Fibroblast of lung (primary cell): ENCODE measurements around the gene TEX35.

Experiments
- CTCF ChIP-seq, 2 donors: IDR thresholded peaks in 1 of 2; conservative IDR thresholded peaks in 1 of 2; 1 replicate in 1 of 2; 2 replicates in 1 of 2; pipeline ENCODE4 v1.5.1; 2011 to 2012; ENCODE audit warnings: low read length in 2 of 2, control low read depth in 1 of 2, inconsistent platforms in 1 of 2, low read depth in 1 of 2, mild to moderate bottlenecking in 1 of 2
- EZH2 ChIP-seq: IDR thresholded peaks from 2 replicates; pipeline ENCODE4 v1.5.1; 2012; ENCODE audit warnings: low read length, control low read depth, mild to moderate bottlenecking; ENCODE audit errors: missing control alignments

GRCh38 chr1:178521241-178521640, 8.3 kb downstream of the TEX35 start:
- TF ChIP-seq CTCF (conservative IDR thresholded peaks at IDR 0.05 in 1 of 2, IDR thresholded peaks at IDR 0.05 in 1 of 2; ENCODE audit: low read depth in 1 of 2, low read length in 2 of 2) (no peak), EZH2 (no peak)
